ENCODE data around the gene RASGRP3.

RASGRP3 gene

DNA sequence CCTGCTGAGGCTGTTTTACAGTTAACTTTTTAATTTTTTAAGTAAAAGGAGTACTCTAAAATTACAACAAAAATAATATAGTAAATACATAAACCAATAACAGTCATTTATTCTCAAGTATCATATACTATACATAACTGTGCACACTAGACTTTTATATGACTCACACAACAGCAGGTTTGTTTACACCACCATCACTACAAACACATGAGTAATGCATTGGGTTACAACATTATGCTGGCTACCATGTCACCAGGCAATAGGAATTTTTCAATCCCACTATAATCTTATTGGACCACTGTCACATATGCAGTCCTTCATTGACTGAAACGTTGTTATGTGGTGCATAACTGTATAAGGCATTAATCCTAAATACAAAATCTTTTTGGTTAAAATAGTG, 42.5 kb downstream of the RASGRP3 start:
- DNase-seq (ENCODE audit: low read depth) = no peak
- TF ChIP-seq, protein P1, sequence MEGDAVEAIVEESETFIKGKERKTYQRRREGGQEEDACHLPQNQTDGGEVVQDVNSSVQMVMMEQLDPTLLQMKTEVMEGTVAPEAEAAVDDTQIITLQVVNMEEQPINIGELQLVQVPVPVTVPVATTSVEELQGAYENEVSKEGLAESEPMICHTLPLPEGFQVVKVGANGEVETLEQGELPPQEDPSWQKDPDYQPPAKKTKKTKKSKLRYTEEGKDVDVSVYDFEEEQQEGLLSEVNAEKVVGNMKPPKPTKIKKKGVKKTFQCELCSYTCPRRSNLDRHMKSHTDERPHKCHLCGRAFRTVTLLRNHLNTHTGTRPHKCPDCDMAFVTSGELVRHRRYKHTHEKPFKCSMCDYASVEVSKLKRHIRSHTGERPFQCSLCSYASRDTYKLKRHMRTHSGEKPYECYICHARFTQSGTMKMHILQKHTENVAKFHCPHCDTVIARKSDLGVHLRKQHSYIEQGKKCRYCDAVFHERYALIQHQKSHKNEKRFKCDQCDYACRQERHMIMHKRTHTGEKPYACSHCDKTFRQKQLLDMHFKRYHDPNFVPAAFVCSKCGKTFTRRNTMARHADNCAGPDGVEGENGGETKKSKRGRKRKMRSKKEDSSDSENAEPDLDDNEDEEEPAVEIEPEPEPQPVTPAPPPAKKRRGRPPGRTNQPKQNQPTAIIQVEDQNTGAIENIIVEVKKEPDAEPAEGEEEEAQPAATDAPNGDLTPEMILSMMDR (IDR thresholded peaks at IDR 0.05; ENCODE audit: insufficient read depth, low read depth, low read length, missing control alignments) = no peak
- no peak overlapping the region for H3K4me3 ChIP-seq (ENCODE audit: low read depth, low read length)

DNA sequence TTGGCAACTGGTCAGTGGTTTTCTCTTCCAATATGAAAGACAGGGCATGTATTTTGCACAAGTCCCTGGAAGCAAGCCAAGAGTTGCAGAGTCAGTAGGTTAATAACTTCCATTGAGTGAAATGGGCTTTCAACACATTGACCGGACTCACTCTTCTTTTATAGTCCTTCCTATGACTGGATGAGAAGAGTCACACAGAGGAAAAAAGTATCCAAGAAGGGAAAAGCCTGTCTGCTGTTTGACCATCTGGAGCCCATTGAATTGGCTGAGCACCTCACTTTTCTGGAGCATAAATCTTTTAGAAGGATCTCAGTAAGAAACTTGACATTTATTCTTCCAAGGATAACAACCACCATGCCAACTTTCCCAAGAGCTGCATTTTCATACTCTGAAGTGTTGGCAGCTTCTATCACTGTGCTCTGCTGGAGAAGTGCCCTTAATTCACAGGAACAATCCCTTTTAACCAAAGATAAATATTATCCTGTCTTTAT, 45.4 kb downstream of the RASGRP3 start:
- H3K4me3 ChIP-seq (ENCODE audit: low read depth, low read length) = no peak overlapping the region
- DNase-seq (ENCODE audit: low read depth) = no peak
- TF ChIP-seq, protein P1 (IDR thresholded peaks at IDR 0.05; ENCODE audit: insufficient read depth, low read depth, low read length, missing control alignments) = no peak

DNA sequence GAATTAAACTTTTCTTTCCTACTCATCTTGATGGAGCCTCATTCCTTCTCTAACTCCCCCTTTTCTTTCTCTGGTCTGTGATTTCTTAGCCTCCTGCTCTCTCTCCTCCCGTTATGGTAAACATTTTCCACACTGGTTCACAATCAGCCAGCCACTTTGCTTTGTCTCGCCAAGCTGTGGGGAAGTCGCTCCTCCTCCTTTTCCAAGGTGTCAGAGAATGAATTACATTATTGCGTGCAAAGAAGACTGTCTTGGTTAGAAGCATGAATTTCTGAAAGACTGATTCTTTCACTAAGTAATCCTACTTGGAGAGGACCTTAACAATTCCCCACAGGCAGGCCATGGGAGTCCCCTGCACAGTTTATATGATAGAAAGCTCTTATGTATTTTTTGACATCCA, 46.1 kb downstream of the RASGRP3 start:
- TF ChIP-seq, protein P1 (IDR thresholded peaks at IDR 0.05; ENCODE audit: insufficient read depth, low read depth, low read length, missing control alignments) = no peak
- DNase-seq (ENCODE audit: low read depth) = no peak
- no peak overlapping the region for H3K4me3 ChIP-seq (ENCODE audit: low read depth, low read length)

DNA sequence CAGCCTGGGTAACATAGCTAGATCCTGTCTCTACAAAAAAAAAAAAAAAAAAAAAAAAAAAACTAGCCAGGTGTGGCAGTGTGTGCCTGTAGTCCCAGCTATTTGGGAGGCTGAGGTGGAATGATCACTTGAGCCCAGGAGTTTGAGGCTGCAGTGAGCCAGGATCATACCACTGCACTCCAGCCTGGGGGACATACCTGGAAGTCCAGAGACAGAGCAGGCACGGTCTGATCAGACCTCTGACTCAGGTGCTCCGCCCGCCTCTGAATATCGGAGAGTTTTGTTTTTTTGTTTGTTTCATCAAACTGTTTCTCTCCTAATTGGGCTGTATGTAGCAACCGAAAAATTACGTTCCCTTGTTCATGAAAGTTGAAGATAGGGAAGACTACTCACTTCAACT, 49.2 kb downstream of the RASGRP3 start:
- DNase-seq (ENCODE audit: low read depth) = no peak
- TF ChIP-seq, protein P1 (IDR thresholded peaks at IDR 0.05; ENCODE audit: insufficient read depth, low read depth, low read length, missing control alignments) = no peak
- H3K4me3 ChIP-seq (ENCODE audit: low read depth, low read length) = no peak overlapping the region

DNA sequence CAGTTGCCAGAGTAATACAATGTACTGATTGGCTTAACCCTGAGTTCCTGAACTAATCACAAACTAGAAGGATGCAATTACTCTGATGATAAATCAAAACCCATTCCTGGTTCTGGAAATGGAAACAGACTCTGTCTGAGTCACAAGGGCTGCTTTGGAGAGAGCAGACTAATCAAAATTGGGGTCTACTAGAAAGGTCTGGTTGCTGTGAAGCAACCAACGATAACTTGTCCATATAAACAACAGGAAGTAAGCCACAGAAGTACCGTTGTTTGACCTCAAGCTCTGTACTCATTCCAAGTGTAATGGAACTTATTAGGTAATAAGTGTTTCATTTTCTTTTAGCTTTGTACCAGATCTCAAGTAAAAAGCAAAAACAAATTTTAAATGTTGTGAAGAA, 49.7 kb downstream of the RASGRP3 start:
- no peak overlapping the region for H3K4me3 ChIP-seq (ENCODE audit: low read depth, low read length)
- no peak for DNase-seq (ENCODE audit: low read depth)
- TF ChIP-seq, protein P1 (IDR thresholded peaks at IDR 0.05; ENCODE audit: insufficient read depth, low read depth, low read length, missing control alignments) = no peak

DNA sequence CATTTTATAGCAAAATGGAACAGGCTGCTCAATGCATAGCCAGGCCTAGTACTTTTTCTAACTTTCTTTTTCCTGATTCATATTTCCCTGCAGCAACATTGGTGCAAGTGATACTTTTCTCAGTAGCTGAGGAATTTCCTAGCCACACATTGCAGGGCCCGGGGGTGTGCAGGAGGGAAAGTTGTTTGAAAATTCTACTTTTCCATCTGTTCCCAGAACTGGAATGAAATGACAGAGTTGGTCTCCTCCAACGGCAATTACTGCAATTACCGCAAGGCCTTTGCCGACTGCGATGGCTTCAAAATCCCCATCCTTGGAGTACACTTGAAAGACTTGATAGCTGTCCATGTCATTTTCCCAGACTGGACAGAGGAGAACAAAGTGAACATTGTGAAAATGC, 50.5 kb downstream of the RASGRP3 start:
- H3K4me3 ChIP-seq (ENCODE audit: low read depth, low read length) = no peak overlapping the region
- TF ChIP-seq, protein P1 (IDR thresholded peaks at IDR 0.05; ENCODE audit: insufficient read depth, low read depth, low read length, missing control alignments) = no peak
- no peak for DNase-seq (ENCODE audit: low read depth)

DNA sequence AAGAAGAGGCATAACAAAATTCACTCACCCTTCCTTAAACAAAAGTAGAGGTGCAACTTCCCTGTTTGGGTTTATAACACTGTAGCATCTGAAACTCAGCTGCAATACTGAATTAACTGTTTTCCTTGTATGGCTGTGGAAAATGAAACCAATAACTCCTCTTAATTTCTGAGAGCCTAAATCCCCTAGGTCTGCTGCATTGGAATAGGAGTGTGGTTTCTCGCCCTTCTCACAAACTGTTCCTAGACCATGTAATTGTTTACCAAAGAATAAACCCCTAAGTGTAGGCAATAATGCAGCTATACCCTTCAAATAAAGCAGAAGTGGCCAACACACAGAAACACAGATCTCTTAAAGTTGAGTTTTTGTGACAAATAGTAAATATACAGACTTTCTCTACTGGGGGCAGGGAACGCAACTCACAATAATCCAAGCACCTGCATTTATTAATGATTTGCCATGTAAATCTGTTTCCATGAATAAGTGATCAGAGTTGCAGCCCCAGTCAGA, 52.0 kb downstream of the RASGRP3 start:
- DNase-seq (ENCODE audit: low read depth) = no peak
- H3K4me3 ChIP-seq (ENCODE audit: low read depth, low read length) = no peak overlapping the region

More for the DNA sequence above, 52.0 kb downstream of the RASGRP3 start:
- TF ChIP-seq, protein P1 (IDR thresholded peaks at IDR 0.05; ENCODE audit: insufficient read depth, low read depth, low read length, missing control alignments) = no peak

All from GM12865 (cell line).